Retina (tissue), 1 donor: ENCODE measurements around the gene ADAMTS3.

ENCODE experiments used
- DNase-seq: peaks from one replicate; pipeline ENCODE4 v3.0.0-alpha.2; 2016

Gene ADAMTS3

GRCh38 chr4:72394012-72394663 lies 174.9 kb downstream of the ADAMTS3 start:
- DNase-seq, result no peak

- DNase-seq, result no peak
Observed at GRCh38 chr4:72391281-72391680, 177.7 kb downstream of the ADAMTS3 start.

DNA sequence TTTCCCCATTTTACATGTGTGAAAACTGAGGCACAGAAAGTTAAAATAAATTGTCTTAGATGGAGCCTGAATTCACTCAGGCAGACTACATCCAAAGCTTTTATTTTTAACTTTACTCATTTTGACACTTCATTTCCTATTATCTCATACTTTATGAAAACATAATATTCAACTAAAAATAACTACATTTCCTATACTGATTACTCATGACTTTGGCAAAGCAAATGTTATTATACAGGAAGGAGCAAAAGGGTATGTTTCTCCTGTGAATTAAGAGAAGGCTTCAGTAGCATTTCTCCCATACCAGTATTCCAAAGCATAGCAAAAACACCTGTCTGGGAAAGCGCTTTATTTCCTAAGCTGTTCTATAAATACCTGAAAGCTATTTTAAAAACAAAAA lies 178.6 kb downstream of the ADAMTS3 start:
- no peak for DNase-seq

GRCh38 chr4:72388521-72388920 lies 180.5 kb downstream of the ADAMTS3 start:
- no peak for DNase-seq

DNA sequence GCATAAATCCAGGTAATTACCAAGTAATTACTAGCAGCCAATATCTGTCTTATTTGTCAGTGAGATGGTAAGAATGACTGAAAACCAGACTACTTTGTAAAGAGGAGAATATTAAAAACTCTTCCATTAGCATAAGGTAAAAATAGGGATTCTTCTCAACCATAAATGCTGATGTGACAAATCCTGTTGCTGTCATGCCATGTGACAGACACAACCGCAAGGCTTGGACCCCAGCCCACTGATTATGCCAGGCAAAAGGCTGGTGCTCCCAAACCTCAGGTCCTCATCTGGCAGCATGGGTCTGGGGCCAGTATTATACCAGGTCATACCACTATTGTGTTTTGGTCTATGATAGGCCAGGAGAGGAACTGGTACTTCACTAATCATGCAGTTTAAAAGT lies 181.1 kb downstream of the ADAMTS3 start:
- no peak for DNase-seq

DNA sequence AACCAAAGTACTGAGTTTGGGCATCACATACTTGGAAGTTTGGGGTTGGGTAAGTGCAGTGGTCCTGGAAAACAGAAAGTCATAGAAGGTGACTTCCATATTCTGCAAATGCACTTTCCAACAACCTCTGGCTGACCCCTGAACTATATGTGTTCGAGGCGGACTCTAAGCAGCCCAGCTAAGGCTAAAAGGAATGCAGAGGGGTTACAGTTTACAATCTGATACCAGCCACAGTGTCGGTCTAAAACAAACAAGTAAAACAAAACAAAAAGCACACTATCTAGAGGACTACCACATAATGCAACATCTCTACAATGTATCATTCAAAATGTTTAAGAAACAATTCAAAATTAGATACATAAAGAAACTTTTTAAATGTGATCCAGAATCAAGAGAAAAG lies 185.6 kb downstream of the ADAMTS3 start:
- DNase-seq, result no peak

- no peak for DNase-seq
Observed at GRCh38 chr4:72378901-72379300, 190.1 kb downstream of the ADAMTS3 start.

DNA sequence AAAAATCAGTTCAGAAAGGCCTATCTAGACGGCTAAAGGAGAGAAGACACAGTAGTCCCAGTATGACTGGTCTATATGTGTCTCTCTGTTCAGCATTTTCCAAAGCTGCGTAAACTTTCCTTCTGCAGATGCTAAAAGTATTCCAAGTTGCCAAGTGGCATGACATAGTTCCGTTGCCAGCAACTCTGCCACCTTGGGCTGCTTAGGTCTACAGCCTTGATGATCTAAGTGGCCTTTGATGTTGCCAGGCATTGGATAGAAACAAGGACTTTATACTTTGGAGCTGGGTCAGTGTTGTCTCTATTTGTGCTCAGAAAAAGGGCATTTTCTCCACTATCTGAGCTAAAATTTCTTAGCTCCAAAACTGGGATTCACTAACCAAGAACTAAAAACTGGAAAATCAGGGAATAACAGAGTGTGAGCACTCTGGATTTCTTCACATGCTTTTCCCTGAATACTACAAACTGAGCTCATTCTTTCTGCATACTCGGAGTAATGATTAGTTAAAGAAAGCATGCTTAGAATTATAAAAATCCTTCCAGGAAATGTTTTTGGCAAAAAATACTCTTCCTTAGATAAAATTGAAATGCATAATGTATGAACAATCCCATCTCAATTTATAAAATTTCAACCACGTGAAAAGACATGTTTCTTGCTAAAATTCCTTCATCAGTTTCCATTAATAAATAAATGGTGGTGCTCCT lies 191.4 kb downstream of the ADAMTS3 start:
- DNase-seq, result no peak

- no peak for DNase-seq
Observed at GRCh38 chr4:72376901-72377300, 192.1 kb downstream of the ADAMTS3 start.

DNA sequence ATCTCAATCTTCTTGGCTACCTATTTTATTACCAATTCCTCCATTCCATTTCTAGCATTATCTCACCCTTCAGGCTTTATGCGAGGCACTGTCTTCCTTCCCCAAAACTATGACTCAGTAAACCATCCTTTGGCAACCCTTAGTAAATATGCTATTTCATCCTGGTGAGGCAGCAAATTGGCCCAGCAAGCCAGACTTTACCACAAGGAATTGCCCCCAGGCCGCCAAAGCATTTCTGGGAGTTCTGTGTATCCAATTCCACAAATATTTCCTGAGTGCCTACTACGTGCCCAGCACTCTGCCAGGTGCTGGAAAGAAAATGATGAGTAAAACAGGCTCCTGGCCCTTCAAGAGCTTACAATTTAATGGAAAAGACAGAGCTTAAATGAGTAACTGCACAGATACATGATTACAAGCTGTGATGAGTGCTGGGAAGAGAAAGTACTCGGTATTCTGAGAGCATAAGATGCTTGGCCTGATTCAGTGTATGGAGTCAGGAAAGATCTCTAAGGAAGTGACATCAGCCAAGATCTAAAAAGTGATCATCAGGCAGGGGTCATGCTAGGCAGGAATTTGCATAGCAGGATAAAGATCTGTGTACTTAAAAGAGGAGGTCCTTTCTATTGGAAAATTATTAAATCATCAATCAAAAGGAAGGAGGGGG lies 193.8 kb downstream of the ADAMTS3 start:
- DNase-seq, result no peak

GRCh38 chr4:72374159-72374558 lies 194.9 kb downstream of the ADAMTS3 start:
- no peak for DNase-seq

- no peak for DNase-seq
Observed at GRCh38 chr4:72366601-72367000, 202.4 kb downstream of the ADAMTS3 start.

- no peak for DNase-seq
Observed at GRCh38 chr4:72365981-72366380, 203.0 kb downstream of the ADAMTS3 start.

DNA sequence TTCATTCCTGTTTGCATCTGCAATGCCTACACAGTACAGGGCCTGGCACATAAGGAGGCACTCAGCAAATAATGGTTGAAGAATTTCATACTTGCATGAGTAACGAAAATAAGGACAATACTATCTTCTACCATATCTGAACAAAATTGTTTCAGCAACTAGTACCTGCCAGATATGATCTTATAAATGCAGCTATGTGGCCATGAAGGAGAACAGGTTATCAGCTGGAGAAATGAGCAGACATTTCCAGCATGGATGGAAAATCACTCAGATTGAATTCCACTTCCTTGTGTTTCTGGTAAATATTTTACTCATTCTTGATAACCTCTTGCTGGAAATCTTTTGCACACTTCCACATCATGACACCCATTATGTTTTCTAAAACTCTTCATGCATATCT lies 204.0 kb downstream of the ADAMTS3 start:
- DNase-seq, result no peak

GRCh38 chr4:72360075-72360474 lies 208.9 kb downstream of the ADAMTS3 start:
- no peak for DNase-seq

DNA sequence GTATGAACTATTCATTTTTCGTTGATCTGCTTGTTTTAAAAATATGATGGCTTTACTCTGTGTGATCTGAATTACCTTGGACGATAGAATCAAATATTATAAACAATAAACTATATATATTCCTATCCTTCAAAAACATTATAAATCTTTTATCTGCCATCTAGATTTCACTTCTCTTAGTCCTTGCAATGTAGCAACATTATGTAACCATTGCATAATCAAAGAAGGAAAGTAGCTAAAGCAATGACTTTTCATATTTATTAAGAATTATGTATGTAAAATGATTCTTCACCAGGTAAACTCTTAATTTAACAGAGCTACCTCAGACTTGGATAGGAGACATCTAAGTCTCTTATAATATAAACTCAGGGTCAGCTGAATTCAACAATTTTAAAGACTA lies 210.5 kb downstream of the ADAMTS3 start:
- DNase-seq, result no peak

- DNase-seq, result no peak
Observed at GRCh38 chr4:72357908-72358307, 211.1 kb downstream of the ADAMTS3 start.

GRCh38 chr4:72352711-72353110 lies 216.3 kb downstream of the ADAMTS3 start:
- DNase-seq, result no peak

- DNase-seq, result no peak
Observed at GRCh38 chr4:72351521-72351920, 217.5 kb downstream of the ADAMTS3 start.

GRCh38 chr4:72348701-72349100 lies 220.3 kb downstream of the ADAMTS3 start:
- DNase-seq, result no peak

GRCh38 chr4:72344418-72344817 lies 224.6 kb downstream of the ADAMTS3 start:
- DNase-seq, result no peak

- no peak for DNase-seq
Observed at GRCh38 chr4:72341432-72341820, 227.6 kb downstream of the ADAMTS3 start.

DNA sequence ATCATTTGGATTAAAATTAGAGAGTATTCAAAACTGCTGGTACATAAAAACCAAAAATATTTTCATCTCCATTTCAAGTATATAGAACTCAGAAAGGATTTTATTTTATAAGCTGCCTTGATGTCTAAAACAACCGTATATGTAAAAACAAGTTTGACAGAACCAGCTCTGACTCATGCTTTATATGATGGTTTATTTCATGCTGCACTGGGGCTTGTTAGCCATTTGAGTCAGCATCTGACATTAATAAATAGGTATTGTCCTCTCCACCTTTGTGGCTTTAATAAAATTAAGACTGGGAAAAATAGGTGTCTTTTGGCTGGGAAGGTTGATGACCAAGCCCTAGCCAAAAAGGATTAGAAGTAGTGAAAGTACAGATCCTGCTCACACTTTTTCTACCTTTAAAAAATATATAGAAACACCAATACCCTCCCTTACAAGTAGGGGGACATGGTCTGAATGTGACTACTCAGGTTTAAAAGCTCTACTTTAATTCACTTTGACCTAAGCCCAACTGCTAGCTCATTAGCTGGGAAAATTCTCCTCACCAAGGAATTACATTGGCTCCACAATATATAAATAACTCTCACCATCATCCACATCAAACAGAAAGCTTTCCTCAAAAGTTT lies 228.1 kb downstream of the ADAMTS3 start:
- no peak for DNase-seq

DNA sequence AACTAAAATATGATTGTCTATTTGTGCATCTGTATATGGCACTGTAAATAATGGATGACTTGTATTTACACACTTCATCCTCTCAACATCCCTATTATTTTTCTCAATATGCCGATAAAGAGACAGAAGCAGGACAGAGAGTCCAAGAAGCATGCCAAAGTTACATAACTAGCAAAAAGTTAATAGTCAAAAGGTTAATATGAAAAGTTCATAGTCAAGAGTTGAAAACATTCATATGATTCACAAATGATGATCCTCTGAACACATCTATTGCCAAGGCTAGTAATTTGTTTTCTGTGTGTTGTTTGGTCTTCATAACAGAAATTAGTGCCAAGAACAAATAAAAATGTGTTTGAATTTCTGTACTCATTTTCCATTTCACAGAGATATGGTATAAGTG lies 231.0 kb downstream of the ADAMTS3 start:
- no peak for DNase-seq
